NCI-H1436 (cell line): ENCODE data around the gene CEP70.
"Not testable (repeated sequence)": the region's sequence is repeated elsewhere in the genome, so short reads cannot be mapped to it uniquely, and the experiment has no call there.

Source experiments
- DNase-seq: peaks from one replicate; lab custom pipeline; 2025; lab: John Stamatoyannopoulos, UW

CEP70 gene

GRCh38 chr3:138509586-138509985, 84.5 kb downstream of the CEP70 start:
- DNase-seq = no peak

GRCh38 chr3:138507524-138507923, 86.5 kb downstream of the CEP70 start:
- no peak for DNase-seq

- no peak for DNase-seq
Observed at GRCh38 chr3:138498991-138499390, 95.1 kb downstream of the CEP70 start.

- no peak for DNase-seq
Observed at GRCh38 chr3:138497851-138498250, 96.2 kb downstream of the CEP70 start.

GRCh38 chr3:138497021-138497420, 97.0 kb downstream of the CEP70 start:
- DNase-seq = no peak

- DNase-seq = no peak
Observed at GRCh38 chr3:138496436-138496835, 97.6 kb downstream of the CEP70 start.

GRCh38 chr3:138495638-138496037, 98.4 kb downstream of the CEP70 start:
- DNase-seq = not testable (repeated sequence)

- DNase-seq = no peak
Observed at GRCh38 chr3:138494607-138494929, 99.5 kb downstream of the CEP70 start.

- no peak for DNase-seq
Observed at GRCh38 chr3:138493804-138494606, 100.1 kb downstream of the CEP70 start.

GRCh38 chr3:138492980-138493675, 100.9 kb downstream of the CEP70 start:
- DNase-seq = no peak

- no peak for DNase-seq
Observed at GRCh38 chr3:138491971-138492370, 102.1 kb downstream of the CEP70 start.

GRCh38 chr3:138486580-138486979, 107.5 kb downstream of the CEP70 start:
- DNase-seq = not testable (repeated sequence)

GRCh38 chr3:138484672-138485071, 109.4 kb downstream of the CEP70 start:
- DNase-seq = not testable (repeated sequence)

- peak; percentile 33 for DNase-seq
Observed at GRCh38 chr3:138479438-138479863, 114.6 kb downstream of the CEP70 start.

- DNase-seq = no peak
Observed at GRCh38 chr3:138477801-138478200, 116.3 kb downstream of the CEP70 start.

- no peak for DNase-seq
Observed at GRCh38 chr3:138477120-138477519, 116.9 kb downstream of the CEP70 start.

- no peak for DNase-seq
Observed at GRCh38 chr3:138476526-138476925, 117.5 kb downstream of the CEP70 start.

GRCh38 chr3:138474163-138474562, 119.9 kb downstream of the CEP70 start:
- no peak for DNase-seq

GRCh38 chr3:138473391-138473790, 120.7 kb downstream of the CEP70 start:
- DNase-seq = no peak

GRCh38 chr3:138472141-138472825, 121.8 kb downstream of the CEP70 start:
- DNase-seq = no peak

- no peak for DNase-seq
Observed at GRCh38 chr3:138471481-138471880, 122.6 kb downstream of the CEP70 start.

GRCh38 chr3:138470687-138471086, 123.4 kb downstream of the CEP70 start:
- no peak for DNase-seq

- DNase-seq = no peak
Observed at GRCh38 chr3:138469874-138470273, 124.2 kb downstream of the CEP70 start.
